GM21786 (cell line): ENCODE measurements around the gene PLA2G4D.

Source experiments
- ATAC-seq: cut with Tn5 transposase; IDR thresholded peaks from one replicate; pipeline ENCODE4 v1.9.1; 2021; ENCODE audit not compliant: unreplicated experiment

Gene PLA2G4D, protein sequence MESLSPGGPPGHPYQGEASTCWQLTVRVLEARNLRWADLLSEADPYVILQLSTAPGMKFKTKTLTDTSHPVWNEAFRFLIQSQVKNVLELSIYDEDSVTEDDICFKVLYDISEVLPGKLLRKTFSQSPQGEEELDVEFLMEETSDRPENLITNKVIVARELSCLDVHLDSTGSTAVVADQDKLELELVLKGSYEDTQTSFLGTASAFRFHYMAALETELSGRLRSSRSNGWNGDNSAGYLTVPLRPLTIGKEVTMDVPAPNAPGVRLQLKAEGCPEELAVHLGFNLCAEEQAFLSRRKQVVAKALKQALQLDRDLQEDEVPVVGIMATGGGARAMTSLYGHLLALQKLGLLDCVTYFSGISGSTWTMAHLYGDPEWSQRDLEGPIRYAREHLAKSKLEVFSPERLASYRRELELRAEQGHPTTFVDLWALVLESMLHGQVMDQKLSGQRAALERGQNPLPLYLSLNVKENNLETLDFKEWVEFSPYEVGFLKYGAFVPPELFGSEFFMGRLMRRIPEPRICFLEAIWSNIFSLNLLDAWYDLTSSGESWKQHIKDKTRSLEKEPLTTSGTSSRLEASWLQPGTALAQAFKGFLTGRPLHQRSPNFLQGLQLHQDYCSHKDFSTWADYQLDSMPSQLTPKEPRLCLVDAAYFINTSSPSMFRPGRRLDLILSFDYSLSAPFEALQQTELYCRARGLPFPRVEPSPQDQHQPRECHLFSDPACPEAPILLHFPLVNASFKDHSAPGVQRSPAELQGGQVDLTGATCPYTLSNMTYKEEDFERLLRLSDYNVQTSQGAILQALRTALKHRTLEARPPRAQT

GRCh38 chr15:42094512-42094963, at the start of gene PLA2G4D:
Gene PLA2G4D (minus strand): TSS chr15:42094562. CDS start chr15:42094459, 103 bp downstream.
- ATAC-seq, result no peak

GRCh38 chr15:42143356-42143755, 49.0 kb upstream of the PLA2G4D start:
- no peak for ATAC-seq

GRCh38 chr15:42141795-42142667, 47.7 kb upstream of the PLA2G4D start:
- ATAC-seq, result no peak

- ATAC-seq, result no peak
Observed at GRCh38 chr15:42141246-42141645, 46.9 kb upstream of the PLA2G4D start.

GRCh38 chr15:42140383-42141070, 46.2 kb upstream of the PLA2G4D start:
- no peak for ATAC-seq

DNA sequence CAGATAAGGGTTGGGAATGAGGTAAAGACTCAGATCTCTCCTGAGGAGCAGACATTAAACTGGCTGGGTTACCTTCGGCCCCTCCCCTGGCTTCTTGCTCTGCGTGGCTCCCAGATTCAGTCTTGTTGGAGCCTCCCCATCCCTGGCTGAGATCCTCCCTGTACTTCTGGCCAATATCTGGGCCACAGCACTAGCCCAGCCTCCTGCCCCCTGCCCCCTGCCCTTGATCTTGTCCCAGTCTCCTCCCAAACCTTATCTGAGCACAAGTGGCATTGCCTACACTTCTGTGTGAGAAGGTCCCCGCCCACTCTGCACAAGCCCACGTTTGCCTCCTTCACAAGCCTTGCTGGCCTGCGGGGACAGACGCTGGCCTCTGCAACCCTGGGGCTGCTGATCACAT, 45.2 kb upstream of the PLA2G4D start:
- no peak for ATAC-seq

- no peak for ATAC-seq
Observed at GRCh38 chr15:42138968-42139386, 44.6 kb upstream of the PLA2G4D start.

- no peak for ATAC-seq
Observed at GRCh38 chr15:42138411-42138810, 44.0 kb upstream of the PLA2G4D start.

DNA sequence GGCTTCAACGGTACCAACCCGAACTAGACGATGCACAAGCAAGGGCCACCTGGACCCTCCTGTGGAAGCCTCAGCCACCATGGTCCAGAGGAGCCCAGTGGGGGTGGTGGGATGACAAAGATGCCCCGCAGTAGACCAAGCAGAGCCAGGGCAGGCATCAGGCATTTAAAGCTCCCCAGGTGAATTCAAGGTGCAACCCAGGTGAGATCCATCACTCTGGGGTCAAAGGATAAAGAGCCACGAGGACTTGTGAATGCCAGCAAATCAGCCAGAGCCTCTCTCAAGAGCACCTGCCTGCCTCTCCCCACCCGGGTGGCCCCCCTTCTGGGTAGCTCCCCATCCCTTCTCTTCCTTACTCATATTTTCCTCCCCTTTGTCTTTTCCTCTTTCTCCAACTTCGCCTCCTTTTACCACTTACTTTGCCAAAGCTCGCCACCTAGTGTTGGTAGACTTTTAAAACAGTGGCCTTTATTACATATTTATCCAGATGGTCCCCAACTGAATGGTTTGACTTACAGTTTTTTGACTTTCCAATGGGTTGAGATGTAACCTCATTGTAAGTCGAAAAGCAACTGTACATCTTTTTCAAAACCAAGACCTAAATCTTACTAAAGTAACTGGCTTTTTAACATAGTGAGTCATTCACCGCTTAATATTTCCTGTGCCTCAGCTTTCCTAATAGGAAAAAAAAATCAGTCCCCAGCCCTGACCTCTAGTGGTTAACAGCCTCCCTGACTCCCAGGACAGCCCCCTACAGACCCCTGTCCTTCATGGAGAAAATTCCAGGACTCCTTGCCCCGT, 43.3 kb upstream of the PLA2G4D start:
- no peak for ATAC-seq

GRCh38 chr15:42136513-42136912, 42.2 kb upstream of the PLA2G4D start:
- no peak for ATAC-seq

GRCh38 chr15:42135351-42135750, 41.0 kb upstream of the PLA2G4D start:
- ATAC-seq, result no peak

- no peak for ATAC-seq
Observed at GRCh38 chr15:42134617-42135245, 40.4 kb upstream of the PLA2G4D start.

DNA sequence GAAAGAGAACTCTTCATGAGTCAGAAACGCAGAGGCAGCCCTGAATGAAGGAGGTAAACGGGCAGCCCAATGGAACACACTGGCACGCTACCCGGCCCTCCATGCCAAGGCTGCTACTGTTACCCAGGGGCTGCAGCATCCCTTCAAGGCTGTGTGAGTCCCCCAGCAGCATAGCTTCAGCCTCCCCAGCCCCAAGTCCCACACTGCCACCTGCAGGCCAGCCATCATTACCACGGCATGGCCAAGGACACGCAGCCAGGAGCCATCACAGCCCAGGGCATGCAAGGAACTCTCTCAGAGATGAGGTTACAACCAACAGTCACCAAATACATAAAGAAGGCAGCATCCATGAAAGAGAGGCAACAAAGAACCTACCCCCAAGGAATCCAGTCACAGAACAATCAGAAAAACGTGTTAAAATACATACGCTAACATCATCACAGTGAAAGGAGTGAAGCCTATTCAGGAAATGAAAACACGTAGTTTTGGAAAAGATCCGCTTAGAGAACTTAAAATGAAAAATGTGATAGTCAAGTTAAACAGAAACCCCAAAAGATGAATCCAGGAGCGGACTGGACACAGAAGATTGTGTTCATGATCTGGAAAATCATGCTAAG, 39.6 kb upstream of the PLA2G4D start:
- no peak for ATAC-seq

- ATAC-seq, result no peak
Observed at GRCh38 chr15:42133356-42133755, 39.0 kb upstream of the PLA2G4D start.

DNA sequence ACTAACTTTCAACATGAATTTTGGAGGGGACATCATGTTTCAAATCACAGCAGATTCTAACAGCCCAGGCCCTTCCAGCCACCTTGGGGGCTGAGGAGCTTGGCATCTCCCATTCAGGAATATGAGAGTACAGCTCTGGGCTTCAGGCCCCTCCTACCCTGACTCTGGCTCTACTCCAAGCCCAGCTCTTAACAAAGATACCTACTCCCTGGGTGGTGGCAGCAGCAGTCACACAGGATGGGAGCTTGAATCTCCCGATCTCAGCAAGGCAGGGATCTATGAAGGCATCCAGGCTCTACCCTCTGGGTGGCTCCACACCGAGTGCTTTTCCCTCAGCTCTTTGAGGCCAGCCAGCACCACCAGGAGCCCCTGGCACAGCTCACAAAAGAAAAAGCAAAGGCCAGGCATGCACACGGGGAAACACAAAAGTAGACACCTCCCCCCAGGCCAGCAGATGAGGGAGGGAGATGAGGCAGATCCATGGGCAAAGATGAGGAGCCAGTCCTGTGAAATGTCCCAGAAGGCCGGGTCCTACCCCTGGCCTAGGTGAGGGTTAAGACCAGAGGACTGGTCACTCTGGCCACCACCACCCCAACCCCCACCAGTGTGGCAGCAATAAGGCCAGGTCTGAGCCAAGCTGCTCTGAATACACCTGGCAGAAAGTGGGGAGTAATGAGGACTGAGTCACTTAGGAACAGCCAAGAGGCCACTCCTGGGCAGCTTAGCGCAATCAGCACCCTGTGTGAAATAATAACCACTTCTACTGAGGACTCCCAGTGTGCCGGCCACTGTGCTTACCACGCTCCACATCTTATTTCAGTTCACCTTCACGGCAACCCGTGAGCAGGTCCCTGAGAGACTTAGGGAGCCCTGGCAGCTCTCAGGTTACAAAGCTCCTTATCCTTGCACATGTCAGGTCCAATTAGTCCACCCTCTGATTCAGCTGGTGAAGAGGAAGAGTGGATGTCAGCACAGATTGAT, 37.8 kb upstream of the PLA2G4D start:
- no peak for ATAC-seq

- no peak for ATAC-seq
Observed at GRCh38 chr15:42131006-42131405, 36.6 kb upstream of the PLA2G4D start.

DNA sequence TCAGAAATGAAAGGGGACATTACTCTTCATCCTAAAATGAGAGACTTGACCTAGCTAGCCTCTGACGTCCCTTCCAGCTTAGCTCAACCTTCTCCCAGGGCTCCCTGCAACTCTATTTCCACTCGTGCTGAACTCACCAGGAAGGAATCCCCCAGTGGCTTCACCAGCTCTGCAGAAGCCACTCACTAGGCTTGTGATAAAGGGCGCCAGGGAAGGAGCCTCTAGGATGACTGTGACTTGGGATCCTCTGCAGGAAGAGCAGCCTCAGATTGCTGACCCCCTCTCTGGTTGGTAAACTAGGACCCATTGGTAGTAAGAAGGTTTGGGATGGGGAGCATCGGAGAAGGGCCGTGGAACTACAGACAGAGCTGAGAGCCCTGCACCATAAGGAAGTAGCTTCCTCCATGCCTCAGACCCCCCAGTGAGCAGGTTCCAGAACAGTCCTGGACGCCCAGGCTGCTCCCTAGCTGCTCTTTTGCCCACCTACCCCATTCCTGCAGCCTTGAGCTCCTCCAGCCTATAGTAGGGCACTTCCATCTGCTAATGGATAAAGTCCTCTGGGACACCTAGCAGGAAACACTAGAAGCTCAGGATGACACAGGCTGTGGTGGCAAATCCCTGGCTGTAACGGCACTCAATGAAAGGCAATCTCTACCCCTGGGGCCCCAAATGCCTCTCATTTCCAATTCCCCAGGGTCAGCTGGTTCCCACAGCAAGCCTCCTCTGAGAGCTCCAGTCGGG, 36.1 kb upstream of the PLA2G4D start:
- no peak for ATAC-seq
